HepG2 (cell line): ENCODE measurements around the gene DLG2. TPM values are rescaled to one million over a fixed set of nuclear protein-coding genes. Genes with fewer than 3 reads are reported as not detected.

Experiments
- ARID4A ChIP-seq: sonication (generic); formaldehyde crosslinking; IDR thresholded peaks from 2 replicates; pipeline ENCODE4 v1.5.0; 2020; ENCODE audit warnings: mild to moderate bottlenecking, missing genetic modification reagents, borderline replicate concordance
- ATF7 ChIP-seq, 2 experiments: fragments of 450-650 bp in 1 of 2; sonication (generic) in 1 of 2; formaldehyde crosslinking in 1 of 2; IDR thresholded peaks; 2 replicates each; pipeline versions ENCODE4 v1.4.0 to v1.6.1; 2016 to 2020; ENCODE audit warnings: antibody characterized with exemption in 1 of 2, mild to moderate bottlenecking in 1 of 2, missing genetic modification reagents in 1 of 2
- ATF7-NPFF ChIP-seq: sonication (generic); formaldehyde crosslinking; IDR thresholded peaks from 2 replicates; pipeline ENCODE4 v1.8.1; 2023; ENCODE audit warnings: mild to moderate bottlenecking, low read depth, missing genetic modification reagents, moderate library complexity
- E2F5 ChIP-seq: sonication (generic); formaldehyde crosslinking; conservative IDR thresholded peaks from 2 replicates; pipeline ENCODE4 v1.4.0; 2020; ENCODE audit warnings: missing genetic modification reagents
- KDM5B ChIP-seq: sonication (generic); formaldehyde crosslinking; IDR thresholded peaks from 2 replicates; pipeline ENCODE4 v1.4.0; 2020; ENCODE audit warnings: missing genetic modification reagents, mild to moderate bottlenecking, borderline replicate concordance
- MEIS1 ChIP-seq: sonication (generic); formaldehyde crosslinking; IDR thresholded peaks from 2 replicates; pipeline ENCODE4 v1.9.0; 2021; ENCODE audit warnings: mild to moderate bottlenecking, missing genetic modification reagents, moderate library complexity, borderline replicate concordance
- MYNN ChIP-seq: sonication (generic); formaldehyde crosslinking; IDR thresholded peaks from 2 replicates; pipeline ENCODE4 v1.4.0; 2020; ENCODE audit warnings: mild to moderate bottlenecking, low read depth, missing genetic modification reagents
- PAF1 ChIP-seq: IDR thresholded peaks from 2 replicates; pipeline ENCODE4 v1.6.1; 2016; ENCODE audit warnings: missing genetic modification reagents, missing compliant biosample characterization
- PRDM4 ChIP-seq: sonication (generic); formaldehyde crosslinking; IDR thresholded peaks from 2 replicates; pipeline ENCODE4 v1.9.0; 2021; ENCODE audit warnings: missing genetic modification reagents, borderline replicate concordance
- SKI ChIP-seq: fragments of 450-650 bp; IDR thresholded peaks from one replicate; pipeline ENCODE4 v1.6.1; 2018; ENCODE audit warnings: mild to moderate bottlenecking; ENCODE audit not compliant: partially characterized antibody
- SRSF9 ChIP-seq: fragments of 200-400 bp; formaldehyde crosslinking; IDR thresholded peaks from 2 replicates; pipeline ENCODE4 v1.6.1; 2018; ENCODE audit warnings: borderline replicate concordance, mild to moderate bottlenecking, low read depth, low read length; ENCODE audit not compliant: insufficient read depth, poor library complexity, severe bottlenecking
- TAF1 ChIP-seq: sonication (generic); formaldehyde crosslinking; IDR thresholded peaks from 2 replicates; pipeline ENCODE4 v1.4.0; 2020; ENCODE audit warnings: missing genetic modification reagents
- U2AF2 ChIP-seq: fragments of 200-400 bp; formaldehyde crosslinking; IDR thresholded peaks from 2 replicates; pipeline ENCODE4 v1.6.1; 2017; ENCODE audit warnings: low read depth, mild to moderate bottlenecking, low read length
- ZNF180 ChIP-seq: sonication (generic); formaldehyde crosslinking; IDR thresholded peaks from 2 replicates; pipeline ENCODE4 v1.4.0; 2020; ENCODE audit warnings: low read depth, missing genetic modification reagents, borderline replicate concordance
- ZNF234 ChIP-seq: sonication (generic); formaldehyde crosslinking; conservative IDR thresholded peaks from 2 replicates; pipeline ENCODE4 v1.5.1; 2020; ENCODE audit warnings: mild to moderate bottlenecking, missing genetic modification reagents
- ZNF260 ChIP-seq: sonication (generic); formaldehyde crosslinking; IDR thresholded peaks from 2 replicates; pipeline ENCODE4 v1.4.0; 2020; ENCODE audit warnings: missing genetic modification reagents, low read depth, mild to moderate bottlenecking, borderline replicate concordance
- ZNF607 ChIP-seq: sonication (generic); formaldehyde crosslinking; IDR thresholded peaks from 2 replicates; pipeline ENCODE4 v1.5.1; 2020; ENCODE audit warnings: missing genetic modification reagents, mild to moderate bottlenecking, borderline replicate concordance
- polyA plus RNA-seq, 8 experiments: library from polyadenylated mRNA; depleted of rRNA in 3 of 8; stranded (reverse) in 7 of 8; unstranded in 1 of 8; fragments of >200 nt; fragmentation: Illumina TruSeq in 4 of 8; extraction: Trizol in 4 of 8; gene quantifications; 2 replicates each; pipeline versions ENCODE4 v1.2.1 to v1.2.3, GENCODE V29; 2011 to 2016; ENCODE audit warnings: low read depth in 4 of 8, missing spikeins in 1 of 8, mixed read lengths in 1 of 8; ENCODE audit not compliant: insufficient read depth in 1 of 8
- total RNA-seq, 5 experiments: library from RNA; depleted of rRNA; stranded (reverse); fragments of >200 nt; fragmentation: Illumina TruSeq; extraction: Trizol; gene quantifications; 2 replicates each; pipeline ENCODE4 v1.2.3, GENCODE V29; 2016; ENCODE audit warnings: low read depth in 1 of 5

Gene DLG2
- total and polyA plus RNA-seq, 2 of the 13 experiments (the other 11 are each of a cell fraction or from before 2014, with no cell fraction given), result 0.46 to 1.0 TPM

- no peak for TF ChIP-seq SRSF9
- peak; percentile 80 for TF ChIP-seq ARID4A (CRISPR knock-in tag)
- no peak for TF ChIP-seq ZNF260 (CRISPR knock-in tag)
- TF ChIP-seq SKI, result peak; percentile 72
- TF ChIP-seq PAF1, result no peak
- no peak; the same call in 1 of the 2 replicates for TF ChIP-seq KDM5B (CRISPR knock-in tag)
- peak; percentile 69; the same call in 1 of the 2 replicates for TF ChIP-seq ZNF234 (CRISPR knock-in tag)
- peak; percentile 84 for TF ChIP-seq TAF1
- TF ChIP-seq E2F5 (CRISPR knock-in tag), result 0 out of 2 replicates have a peak, but pooled peaks have one; percentile 52
- no peak for TF ChIP-seq ZNF180
- TF ChIP-seq ATF7 (IDR thresholded peaks at IDR 0.05), result peak; percentile 81
- TF ChIP-seq ATF7 (CRISPR knock-in tag; IDR thresholded peaks at IDR 0.05), result 0 out of 2 replicates have a peak, but pooled peaks have one; percentile 58
- 0 out of 2 replicates have a peak, but pooled peaks have one; percentile 44 for TF ChIP-seq MEIS1 (CRISPR knock-in tag)
- peak; percentile 64 for TF ChIP-seq ATF7-NPFF
- TF ChIP-seq U2AF2, result no peak
- TF ChIP-seq MYNN (CRISPR knock-in tag), result no peak; the same call in 1 of the 2 replicates
- TF ChIP-seq ZNF607 (CRISPR knock-in tag), result peak; percentile 63; the same call in 1 of the 2 replicates
- TF ChIP-seq PRDM4, result no peak
Observed at GRCh38 chr11:85664615-85665481, 37.7 kb upstream of the DLG2 start, which contains the start of gene CREBZF (continued).
